DMS79 (cell line): ENCODE data around the gene USP26.
"Not testable (repeated sequence)": the region's sequence is repeated elsewhere in the genome, so short reads cannot be mapped to it uniquely, and the experiment has no call there.

Source experiments
- DNase-seq: peaks from one replicate; lab custom pipeline; 2025; lab: John Stamatoyannopoulos, UW

Gene USP26, protein sequence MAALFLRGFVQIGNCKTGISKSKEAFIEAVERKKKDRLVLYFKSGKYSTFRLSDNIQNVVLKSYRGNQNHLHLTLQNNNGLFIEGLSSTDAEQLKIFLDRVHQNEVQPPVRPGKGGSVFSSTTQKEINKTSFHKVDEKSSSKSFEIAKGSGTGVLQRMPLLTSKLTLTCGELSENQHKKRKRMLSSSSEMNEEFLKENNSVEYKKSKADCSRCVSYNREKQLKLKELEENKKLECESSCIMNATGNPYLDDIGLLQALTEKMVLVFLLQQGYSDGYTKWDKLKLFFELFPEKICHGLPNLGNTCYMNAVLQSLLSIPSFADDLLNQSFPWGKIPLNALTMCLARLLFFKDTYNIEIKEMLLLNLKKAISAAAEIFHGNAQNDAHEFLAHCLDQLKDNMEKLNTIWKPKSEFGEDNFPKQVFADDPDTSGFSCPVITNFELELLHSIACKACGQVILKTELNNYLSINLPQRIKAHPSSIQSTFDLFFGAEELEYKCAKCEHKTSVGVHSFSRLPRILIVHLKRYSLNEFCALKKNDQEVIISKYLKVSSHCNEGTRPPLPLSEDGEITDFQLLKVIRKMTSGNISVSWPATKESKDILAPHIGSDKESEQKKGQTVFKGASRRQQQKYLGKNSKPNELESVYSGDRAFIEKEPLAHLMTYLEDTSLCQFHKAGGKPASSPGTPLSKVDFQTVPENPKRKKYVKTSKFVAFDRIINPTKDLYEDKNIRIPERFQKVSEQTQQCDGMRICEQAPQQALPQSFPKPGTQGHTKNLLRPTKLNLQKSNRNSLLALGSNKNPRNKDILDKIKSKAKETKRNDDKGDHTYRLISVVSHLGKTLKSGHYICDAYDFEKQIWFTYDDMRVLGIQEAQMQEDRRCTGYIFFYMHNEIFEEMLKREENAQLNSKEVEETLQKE

GRCh38 chrX:133097031-133097430 is at the start of gene USP26:
Gene USP26 (minus strand): TSS chrX:133097109. CDS start chrX:133028220, 68,889 bp downstream.
- no peak for DNase-seq

- DNase-seq, result no peak
Measured at GRCh38 chrX:133134282-133134681, 37.4 kb upstream of the USP26 start.

GRCh38 chrX:133120406-133120805 is 23.5 kb upstream of the USP26 start:
- DNase-seq, result no peak

- no peak for DNase-seq
Measured at GRCh38 chrX:133094098-133094731, 2.7 kb downstream of the USP26 start.

GRCh38 chrX:133090236-133090809 is 6.6 kb downstream of the USP26 start:
- DNase-seq, result no peak

- no peak for DNase-seq
Measured at GRCh38 chrX:133089411-133089810, 7.5 kb downstream of the USP26 start.

- no peak for DNase-seq
Measured at GRCh38 chrX:133085785-133086184, 11.1 kb downstream of the USP26 start.

GRCh38 chrX:133085056-133085455 is 11.9 kb downstream of the USP26 start:
- not testable (repeated sequence) for DNase-seq

DNA sequence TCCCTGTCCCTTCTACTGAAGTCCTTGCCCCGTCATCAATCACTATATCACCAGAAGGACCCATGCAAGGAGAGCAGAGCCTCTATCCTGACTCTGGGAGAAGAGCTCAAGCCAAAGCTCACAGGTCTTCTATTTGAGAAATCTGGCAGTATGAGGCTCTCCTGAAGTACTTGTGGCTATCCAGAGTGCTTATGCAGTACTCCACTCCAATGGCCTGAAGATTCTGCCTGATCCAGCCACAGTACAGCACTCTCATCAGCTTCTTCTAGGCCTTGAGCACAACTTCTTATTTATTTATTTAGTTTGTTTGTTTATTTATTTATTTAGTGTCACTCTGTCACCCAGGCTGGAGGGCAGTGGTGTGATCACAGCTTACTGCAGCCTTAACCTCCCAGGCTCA is 13.0 kb downstream of the USP26 start:
- DNase-seq, result no peak

- DNase-seq, result no peak
Measured at GRCh38 chrX:133081990-133082389, 14.9 kb downstream of the USP26 start.

DNA sequence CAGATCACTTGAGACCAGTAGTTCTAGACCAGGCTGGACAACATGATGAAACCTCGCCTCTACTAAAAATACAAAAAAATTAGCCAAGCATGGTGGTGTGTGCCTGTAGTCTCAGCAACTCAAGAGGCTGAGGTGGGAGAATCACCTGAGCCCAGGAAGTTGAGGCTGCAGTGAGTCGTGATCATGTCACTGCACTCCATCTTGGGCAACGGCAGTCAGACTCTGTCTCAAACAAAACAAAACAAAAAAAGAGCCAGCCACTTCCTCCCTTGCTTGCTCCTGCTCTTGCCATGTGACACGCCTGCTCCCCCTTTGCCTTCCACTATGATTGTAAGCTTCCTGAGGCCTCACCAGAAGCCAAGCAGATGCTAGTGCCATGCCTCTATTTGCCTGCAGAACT is 19.1 kb downstream of the USP26 start:
- not testable (repeated sequence) for DNase-seq

DNA sequence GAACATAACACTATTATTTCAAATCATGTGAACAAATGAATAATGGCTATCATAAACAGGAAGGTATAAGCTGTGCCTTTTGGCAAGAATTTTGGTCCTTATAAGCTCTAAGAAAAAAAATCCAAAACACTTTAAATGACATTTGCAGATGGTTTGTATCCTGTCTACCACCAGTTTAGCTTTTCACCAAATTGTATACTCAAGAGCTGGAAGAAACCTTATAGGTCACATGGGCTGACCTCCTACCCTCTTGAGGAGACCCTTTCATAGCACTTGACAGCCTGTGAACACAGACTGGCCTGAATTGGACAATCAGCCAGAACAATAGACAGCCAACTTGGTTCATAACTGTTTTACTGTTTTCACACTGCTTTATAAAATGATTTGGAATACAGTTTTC is 24.3 kb downstream of the USP26 start:
- no peak for DNase-seq

DNA sequence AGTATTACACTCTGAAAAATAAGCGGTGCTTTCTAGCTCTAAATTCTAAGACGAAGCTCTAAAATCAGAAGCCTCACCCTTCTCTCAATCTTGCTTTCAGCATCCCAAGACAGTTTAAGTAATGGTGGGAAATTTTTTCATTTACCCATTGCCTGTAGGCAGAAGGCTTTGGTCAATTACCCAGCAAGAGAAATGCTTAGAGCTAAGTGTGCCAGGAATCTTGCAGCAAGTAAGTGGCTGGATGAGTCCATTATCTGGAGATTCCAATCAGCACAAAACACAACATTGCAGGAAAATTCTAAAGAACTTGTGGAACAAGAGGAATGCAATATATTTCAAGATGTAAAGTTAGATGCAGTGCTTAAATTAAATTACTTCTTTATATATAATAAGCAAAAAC is 28.4 kb downstream of the USP26 start:
- no peak for DNase-seq

DNA sequence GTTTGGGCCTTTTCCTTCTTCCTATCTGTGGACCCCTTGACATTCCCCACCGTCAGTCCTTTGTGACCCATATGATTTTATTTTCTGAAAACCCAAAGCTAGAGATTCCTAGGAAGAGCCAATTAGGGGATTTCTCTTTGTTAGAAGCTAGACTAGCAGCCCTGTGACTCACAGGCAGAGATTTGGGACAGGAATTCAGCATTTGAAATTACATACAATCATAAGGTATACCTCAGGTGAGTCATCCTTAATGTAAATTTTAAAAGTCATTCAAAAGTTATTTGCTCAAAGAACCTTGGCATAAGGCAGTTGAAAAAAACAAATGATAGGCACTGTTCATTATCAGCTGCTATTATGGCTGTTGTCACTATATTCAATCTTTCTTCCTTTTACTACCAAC is 40.6 kb downstream of the USP26 start:
- DNase-seq, result no peak

DNA sequence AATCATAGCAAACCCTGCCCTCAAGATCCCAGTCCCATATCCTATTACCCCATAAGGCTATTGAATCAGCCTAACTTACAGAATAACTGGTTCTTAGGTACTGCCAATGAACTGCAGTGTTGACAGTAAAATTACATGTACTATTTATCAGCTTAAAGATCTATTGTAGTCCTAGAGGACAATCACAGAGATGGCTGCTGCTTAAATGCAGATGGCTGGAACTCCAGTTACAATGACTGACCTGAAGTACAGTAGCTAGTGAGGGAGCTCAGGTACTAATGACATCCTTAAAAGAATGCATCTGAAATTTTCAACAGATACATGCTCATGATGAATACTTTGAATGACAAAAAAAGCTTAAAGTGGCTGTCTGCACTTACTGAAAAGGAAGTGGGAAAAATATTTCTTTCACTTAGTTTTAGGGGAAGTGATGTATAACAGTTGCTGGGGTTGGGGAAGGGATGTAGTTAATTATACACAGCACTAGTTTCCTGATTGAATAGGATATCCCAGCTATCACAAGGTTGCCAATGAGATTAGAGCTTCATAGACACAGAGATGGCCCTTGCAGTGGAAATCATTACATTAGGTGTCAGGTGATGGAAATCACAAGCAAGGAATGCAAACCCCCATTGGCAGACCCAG is 42.0 kb downstream of the USP26 start:
- no peak for DNase-seq

DNA sequence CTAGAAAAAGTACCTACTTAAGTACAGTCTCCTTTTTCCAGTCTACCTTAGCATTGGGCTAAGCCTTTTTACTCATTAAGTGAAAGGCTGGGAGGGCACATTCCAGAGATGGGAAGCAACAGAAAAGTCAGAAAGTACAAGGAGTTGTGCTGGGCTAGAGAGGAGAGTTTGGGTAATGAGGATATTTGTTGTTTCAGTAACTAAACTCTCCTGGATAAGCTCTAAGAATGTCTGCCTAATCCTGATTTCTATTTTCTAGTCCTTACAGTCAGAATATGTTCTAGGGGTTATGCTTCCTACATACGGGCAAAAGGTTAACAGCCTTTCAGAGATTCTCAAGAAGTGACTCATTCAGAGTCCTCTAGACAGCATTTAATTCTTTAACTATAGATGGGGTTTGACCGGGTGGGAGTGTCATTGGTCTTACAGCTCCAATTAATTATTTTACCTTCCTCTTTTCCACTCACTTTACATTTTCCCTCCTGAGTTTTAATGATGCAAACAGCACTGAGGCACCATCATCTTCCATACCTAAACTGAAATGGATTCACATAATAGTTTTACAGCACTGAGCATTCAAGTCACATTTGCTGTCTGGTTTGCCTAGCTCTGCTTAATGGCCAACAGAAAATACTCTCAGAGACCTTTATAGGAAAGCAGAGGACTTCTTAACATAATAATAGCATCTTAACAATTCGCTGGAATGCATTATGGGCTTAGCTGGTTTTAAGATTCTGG is 42.9 kb downstream of the USP26 start:
- DNase-seq, result no peak

GRCh38 chrX:133048751-133049150 is 48.2 kb downstream of the USP26 start:
- DNase-seq, result no peak

- DNase-seq, result no peak
Measured at GRCh38 chrX:133046601-133047000, 50.3 kb downstream of the USP26 start.

- DNase-seq, result no peak
Measured at GRCh38 chrX:133045986-133046385, 50.9 kb downstream of the USP26 start.

DNA sequence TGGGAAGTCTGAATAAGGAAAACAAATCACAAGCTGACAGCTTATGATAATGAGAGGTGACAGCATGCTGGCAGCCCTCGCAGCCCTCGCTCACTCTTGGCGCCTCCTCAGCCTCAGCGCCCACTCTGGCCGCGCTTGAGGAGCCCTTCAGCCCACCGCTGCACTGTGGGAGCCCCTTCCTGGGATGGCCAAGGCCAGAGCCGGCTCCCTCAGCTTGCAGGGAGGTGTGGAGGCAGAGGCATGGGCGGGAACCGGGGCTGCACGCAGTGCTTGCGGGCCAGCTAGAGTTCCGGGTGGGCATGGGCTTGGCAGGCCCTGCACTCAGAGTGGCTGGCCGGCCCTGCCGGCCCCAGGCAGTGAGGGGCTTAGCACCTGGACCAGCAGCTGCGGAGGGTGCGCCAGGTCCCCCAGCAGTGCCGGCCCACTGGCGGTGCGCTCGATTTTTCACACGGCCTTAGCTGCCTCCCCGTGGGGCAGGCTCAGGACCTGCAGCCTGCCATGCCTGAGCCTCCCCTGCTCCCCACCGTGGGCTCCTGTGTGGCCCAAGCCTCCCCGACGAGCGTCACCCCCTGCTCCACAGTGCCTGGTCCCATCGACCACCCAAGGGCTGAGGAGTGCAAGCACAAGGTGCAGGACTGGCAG is 52.6 kb downstream of the USP26 start:
- not testable (repeated sequence) for DNase-seq
